ENCODE measurements around the gene ABCG1. TPM values are rescaled to one million over a fixed set of nuclear protein-coding genes. Genes with fewer than 3 reads are reported as not detected.

Gene ABCG1
- polyA plus RNA-seq, 4 donors: 6.0 to 10.2 (median 9.7) TPM

GRCh38 chr21:42265231-42265812, 46.4 kb downstream of the ABCG1 start:
- DNase-seq (ENCODE audit: low read depth in 4 of 4, low spot score in 3 of 4): no peak

GRCh38 chr21:42266971-42267556, 48.1 kb downstream of the ABCG1 start:
- DNase-seq (ENCODE audit: low read depth in 4 of 4, low spot score in 3 of 4): no peak

GRCh38 chr21:42269386-42269785, 50.4 kb downstream of the ABCG1 start:
- DNase-seq (ENCODE audit: low read depth in 4 of 4, low spot score in 3 of 4): no peak

- DNase-seq (ENCODE audit: low read depth in 4 of 4, low spot score in 3 of 4): no peak
Measured at GRCh38 chr21:42271065-42271464, 52.1 kb downstream of the ABCG1 start.

GRCh38 chr21:42272109-42272962, 53.4 kb downstream of the ABCG1 start:
- DNase-seq (ENCODE audit: low read depth in 4 of 4, low spot score in 3 of 4): no peak

GRCh38 chr21:42272984-42273600, 54.2 kb downstream of the ABCG1 start:
- no peak for DNase-seq (ENCODE audit: low read depth in 4 of 4, low spot score in 3 of 4)

GRCh38 chr21:42276076-42276475, 57.1 kb downstream of the ABCG1 start:
- no peak for DNase-seq (ENCODE audit: low read depth in 4 of 4, low spot score in 3 of 4)

GRCh38 chr21:42276526-42277154, 57.7 kb downstream of the ABCG1 start:
- no peak for DNase-seq (ENCODE audit: low read depth in 4 of 4, low spot score in 3 of 4)

GRCh38 chr21:42277593-42277992, 58.7 kb downstream of the ABCG1 start:
- no peak for DNase-seq (ENCODE audit: low read depth in 4 of 4, low spot score in 3 of 4)

- DNase-seq (ENCODE audit: low read depth in 4 of 4, low spot score in 3 of 4): no peak
Measured at GRCh38 chr21:42278451-42279149, 59.7 kb downstream of the ABCG1 start.

- no peak for DNase-seq (ENCODE audit: low read depth in 4 of 4, low spot score in 3 of 4)
Measured at GRCh38 chr21:42279341-42279871, 60.5 kb downstream of the ABCG1 start.

GRCh38 chr21:42279888-42280287, 60.9 kb downstream of the ABCG1 start:
- no peak for DNase-seq (ENCODE audit: low read depth in 4 of 4, low spot score in 3 of 4)

- no peak for DNase-seq (ENCODE audit: low read depth in 4 of 4, low spot score in 3 of 4)
Measured at GRCh38 chr21:42280356-42281180, 61.6 kb downstream of the ABCG1 start.

GRCh38 chr21:42281181-42281680, 62.3 kb downstream of the ABCG1 start:
- no peak for DNase-seq (ENCODE audit: low read depth in 4 of 4, low spot score in 3 of 4)

GRCh38 chr21:42282021-42282420, 63.1 kb downstream of the ABCG1 start:
- DNase-seq (ENCODE audit: low read depth in 4 of 4, low spot score in 3 of 4): no peak

- DNase-seq (ENCODE audit: low read depth in 4 of 4, low spot score in 3 of 4): no peak
Measured at GRCh38 chr21:42282715-42283114, 63.8 kb downstream of the ABCG1 start.

GRCh38 chr21:42285569-42286245, 66.8 kb downstream of the ABCG1 start:
- DNase-seq (ENCODE audit: low read depth in 4 of 4, low spot score in 3 of 4): no peak

- no peak for DNase-seq (ENCODE audit: low read depth in 4 of 4, low spot score in 3 of 4)
Measured at GRCh38 chr21:42286416-42286815, 67.5 kb downstream of the ABCG1 start.

Data from left renal pelvis (tissue), 4 donors.